ENCODE results near the gene SLAMF6.

SLAMF6 gene

DNA sequence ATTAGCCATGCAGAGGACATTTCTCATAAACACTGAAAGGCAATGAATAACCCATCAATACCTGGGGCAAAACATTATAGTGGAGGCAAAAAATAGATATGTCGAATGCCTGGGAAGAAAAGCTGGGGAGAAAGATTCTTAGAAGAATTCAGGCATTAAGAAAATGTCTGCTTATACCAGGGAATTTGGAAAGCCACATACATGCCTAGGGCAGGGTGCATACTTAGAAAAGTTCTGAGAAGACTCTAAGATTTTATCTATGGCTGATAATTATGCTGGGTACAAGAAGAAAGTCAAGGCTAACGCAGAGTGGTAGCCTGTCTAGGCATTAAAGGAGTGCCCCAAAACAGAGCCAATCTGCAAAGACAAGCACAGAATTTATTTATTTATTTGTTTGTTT, 18.4 kb downstream of the SLAMF6 start:
- H3K79me2 ChIP-seq (ENCODE audit: insufficient read depth, low read length): peaks cover 42% of the 10 kb centered on the region

DNA sequence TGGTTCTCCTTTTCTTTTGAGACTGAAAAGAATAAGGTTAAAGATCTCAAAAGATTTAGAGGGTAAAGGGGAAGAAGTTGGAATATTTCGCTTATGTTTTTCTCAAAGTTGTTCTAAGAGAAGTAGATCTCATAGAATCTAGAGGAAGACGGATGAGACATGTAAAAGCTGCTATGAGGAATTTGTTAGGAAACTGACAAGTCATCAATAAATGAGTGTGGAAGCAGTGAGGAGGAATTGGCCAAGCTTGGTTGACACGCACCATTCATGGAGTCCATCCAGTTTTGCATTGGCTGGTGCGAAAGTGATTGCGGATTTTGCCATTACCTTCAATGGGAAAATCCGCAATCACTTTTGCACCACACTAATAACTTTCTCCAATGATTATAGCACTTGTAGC, 20.0 kb downstream of the SLAMF6 start:
- H2AFZ ChIP-seq (ENCODE audit: low read depth, low read length, severe bottlenecking): no peak overlapping the region
- H3F3A ChIP-seq (ENCODE audit: insufficient read depth): no peaks in the 10 kb centered on the region
- no peaks in the 10 kb centered on the region for H3K27me3 ChIP-seq (ENCODE audit: low read length)
- peaks cover 20% of the 10 kb centered on the region for H3K9me3 ChIP-seq (ENCODE audit: insufficient read depth, low read length)
- no peak overlapping the region for H3K4me3 ChIP-seq (ENCODE audit: insufficient read depth, low read length, poor library complexity, severe bottlenecking)
- no peaks in the 10 kb centered on the region for H4K20me1 ChIP-seq (ENCODE audit: low read depth, low read length)
- H3K79me2 ChIP-seq (ENCODE audit: insufficient read depth, low read length): peaks cover 43% of the 10 kb centered on the region
- no peaks in the 10 kb centered on the region for H3K9me2 ChIP-seq (replicated peaks; ENCODE audit: insufficient read depth, low read length)
- H3K36me3 ChIP-seq (ENCODE audit: low read length): peaks cover 40% of the 10 kb centered on the region
- no peak overlapping the region for H3K4me2 ChIP-seq (ENCODE audit: low read depth, low read length, poor library complexity, severe bottlenecking)
- H3K27ac ChIP-seq (ENCODE audit: low read depth, low read length): no peak overlapping the region
- TF ChIP-seq, protein P1, sequence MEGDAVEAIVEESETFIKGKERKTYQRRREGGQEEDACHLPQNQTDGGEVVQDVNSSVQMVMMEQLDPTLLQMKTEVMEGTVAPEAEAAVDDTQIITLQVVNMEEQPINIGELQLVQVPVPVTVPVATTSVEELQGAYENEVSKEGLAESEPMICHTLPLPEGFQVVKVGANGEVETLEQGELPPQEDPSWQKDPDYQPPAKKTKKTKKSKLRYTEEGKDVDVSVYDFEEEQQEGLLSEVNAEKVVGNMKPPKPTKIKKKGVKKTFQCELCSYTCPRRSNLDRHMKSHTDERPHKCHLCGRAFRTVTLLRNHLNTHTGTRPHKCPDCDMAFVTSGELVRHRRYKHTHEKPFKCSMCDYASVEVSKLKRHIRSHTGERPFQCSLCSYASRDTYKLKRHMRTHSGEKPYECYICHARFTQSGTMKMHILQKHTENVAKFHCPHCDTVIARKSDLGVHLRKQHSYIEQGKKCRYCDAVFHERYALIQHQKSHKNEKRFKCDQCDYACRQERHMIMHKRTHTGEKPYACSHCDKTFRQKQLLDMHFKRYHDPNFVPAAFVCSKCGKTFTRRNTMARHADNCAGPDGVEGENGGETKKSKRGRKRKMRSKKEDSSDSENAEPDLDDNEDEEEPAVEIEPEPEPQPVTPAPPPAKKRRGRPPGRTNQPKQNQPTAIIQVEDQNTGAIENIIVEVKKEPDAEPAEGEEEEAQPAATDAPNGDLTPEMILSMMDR (IDR thresholded peaks at IDR 0.05; ENCODE audit: insufficient read depth, low read length, poor library complexity, severe bottlenecking): no peak
- no peak for TF ChIP-seq EZH2phosphoT487 (conservative IDR thresholded peaks at IDR 0.05; ENCODE audit: low read length)
- no peak overlapping the region for H3K9ac ChIP-seq (ENCODE audit: low read length)

More for the DNA sequence above, 18.4 kb downstream of the SLAMF6 start:
- Histone ChIP-seq H3K9ac (ENCODE audit: low read length) (no peak overlapping the region), H3K27ac (ENCODE audit: low read depth, low read length) (no peak overlapping the region), H3K4me3 (ENCODE audit: insufficient read depth, low read length, poor library complexity, severe bottlenecking) (no peak overlapping the region), H3K9me2 (replicated peaks; ENCODE audit: insufficient read depth, low read length) (no peaks in the 10 kb centered on the region), H3F3A (ENCODE audit: insufficient read depth) (peaks cover 2% of the 10 kb centered on the region; the same call in 1 of the 2 replicates), H3K9me3 (ENCODE audit: insufficient read depth, low read length) (peaks cover 13% of the 10 kb centered on the region), H3K27me3 (ENCODE audit: low read length) (no peaks in the 10 kb centered on the region), H3K36me3 (ENCODE audit: low read length) (peaks cover 39% of the 10 kb centered on the region), H3K4me2 (ENCODE audit: low read depth, low read length, poor library complexity, severe bottlenecking) (no peak overlapping the region), H4K20me1 (ENCODE audit: low read depth, low read length) (no peaks in the 10 kb centered on the region), H2AFZ (ENCODE audit: low read depth, low read length, severe bottlenecking) (no peak overlapping the region)
- TF ChIP-seq, protein P1 (IDR thresholded peaks at IDR 0.05; ENCODE audit: insufficient read depth, low read length, poor library complexity, severe bottlenecking): no peak

DNA sequence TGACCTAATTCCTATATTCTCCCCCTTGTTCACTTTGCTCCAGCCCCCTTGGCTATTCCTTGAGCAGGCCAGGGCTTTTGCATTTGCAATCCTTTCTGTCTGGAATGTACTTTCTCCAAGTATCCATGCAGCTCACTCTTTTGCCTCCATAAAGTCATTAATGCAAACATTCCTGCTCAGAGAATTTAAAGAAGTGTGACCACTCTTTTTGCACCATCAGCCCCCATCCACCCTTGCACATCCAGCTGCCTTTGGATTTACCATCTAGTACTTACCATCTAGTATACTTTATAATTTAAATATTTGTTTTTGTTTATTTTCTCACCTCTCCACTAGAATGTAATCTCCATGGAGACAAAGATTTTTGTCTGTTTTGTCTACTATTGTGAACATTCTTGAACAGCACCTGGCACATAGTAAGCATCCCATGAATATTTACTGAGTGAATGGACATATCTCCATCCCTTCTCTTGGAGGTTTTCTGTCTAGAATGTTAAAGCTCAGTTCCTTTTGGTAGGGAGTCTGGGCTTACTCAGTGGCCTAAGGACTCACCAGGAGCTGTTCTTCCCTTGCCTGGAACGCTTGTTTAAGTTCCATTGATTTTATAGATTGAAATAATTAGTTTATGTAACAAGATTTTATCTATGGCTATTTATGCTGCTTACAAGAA, 22.6 kb downstream of the SLAMF6 start:
- Histone ChIP-seq H3K27ac (ENCODE audit: low read depth, low read length) (no peak overlapping the region), H3K27me3 (ENCODE audit: low read length) (no peaks in the 10 kb centered on the region), H3K9ac (ENCODE audit: low read length) (no peak overlapping the region), H2AFZ (ENCODE audit: low read depth, low read length, severe bottlenecking) (no peak overlapping the region), H4K20me1 (ENCODE audit: low read depth, low read length) (no peaks in the 10 kb centered on the region), H3F3A (ENCODE audit: insufficient read depth) (no peaks in the 10 kb centered on the region), H3K9me3 (ENCODE audit: insufficient read depth, low read length) (peaks cover 15% of the 10 kb centered on the region; the same call in 1 of the 2 replicates), H3K4me3 (ENCODE audit: insufficient read depth, low read length, poor library complexity, severe bottlenecking) (no peak overlapping the region), H3K79me2 (ENCODE audit: insufficient read depth, low read length) (peaks cover 28% of the 10 kb centered on the region), H3K36me3 (ENCODE audit: low read length) (peaks cover 24% of the 10 kb centered on the region), H3K9me2 (replicated peaks; ENCODE audit: insufficient read depth, low read length) (no peaks in the 10 kb centered on the region), H3K4me2 (ENCODE audit: low read depth, low read length, poor library complexity, severe bottlenecking) (no peak overlapping the region)
- no peak for TF ChIP-seq EZH2phosphoT487 (conservative IDR thresholded peaks at IDR 0.05; ENCODE audit: low read length)
- TF ChIP-seq, protein P1 (IDR thresholded peaks at IDR 0.05; ENCODE audit: insufficient read depth, low read length, poor library complexity, severe bottlenecking): no peak
